SK-N-SH (cell line): Measurements from ENCODE around the gene CAPN10. TPM values are rescaled to one million over a fixed set of nuclear protein-coding genes. Genes with fewer than 3 reads are reported as not detected.

ENCODE experiments used
- CTCF ChIA-PET: fragments of 300-600, 350-600 bp; formaldehyde crosslinking; extraction: SDS; loops from one replicate; lab custom pipeline; 2021; lab: Yijun Ruan, JAX
- POLR2A ChIA-PET: fragments of 350-600 bp; sonication (Branson Sonifier 250); formaldehyde crosslinking; extraction: SDS; loops from one replicate; lab custom pipeline; 2020; ENCODE audit warnings: antibody characterized with exemption, inconsistent platforms; lab: Yijun Ruan, JAX
- DNase-seq: peaks from one replicate; pipeline ENCODE4 v3.0.0; 2012
- H2AFZ ChIP-seq: fragments of 200-600 bp; sonication (generic); 2 replicates; pipeline ENCODE4 v1.8.1; 2016; ENCODE audit warnings: antibody characterized with exemption, mild to moderate bottlenecking, low read depth
- H3F3A ChIP-seq: fragments of 200-600 bp; sonication (generic); replicated peaks from 2 replicates; pipeline ENCODE3; 2016; ENCODE audit warnings: antibody characterized with exemption, mild to moderate bottlenecking; ENCODE audit not compliant: insufficient read depth
- H3K27ac ChIP-seq, 2 experiments: fragments of 200-500 bp in 1 of 2; fragments of 200-600 bp in 1 of 2; sonication (Bioruptor generic) in 1 of 2; sonication (generic), shearing (Covaris generic) in 1 of 2; 2 replicates each; pipeline versions ENCODE4 v1.5.1 to v1.6.1; 2014 to 2016; ENCODE audit warnings: low read depth in 2 of 2, inconsistent platforms in 1 of 2, low read length in 1 of 2, mild to moderate bottlenecking in 1 of 2, mixed read lengths in 1 of 2
- H3K27me3 ChIP-seq: fragments of 200-600 bp; sonication (generic), shearing (Covaris generic); 2 replicates; pipeline ENCODE4 v1.6.1; 2016; ENCODE audit warnings: mixed run types; ENCODE audit not compliant: insufficient read depth
- H3K36me3 ChIP-seq, 2 experiments: fragments of 200-500 bp in 1 of 2; fragments of 200-600 bp in 1 of 2; sonication (Bioruptor generic) in 1 of 2; sonication (generic) in 1 of 2; replicated peaks in 1 of 2; 2 replicates each; pipeline versions ENCODE3 to v1.5.1; 2014 to 2016; ENCODE audit warnings: low read length in 1 of 2, mild to moderate bottlenecking in 1 of 2; ENCODE audit not compliant: insufficient read depth in 2 of 2, control insufficient read depth in 1 of 2
- H3K4me1 ChIP-seq, 2 experiments: fragments of 200-500 bp in 1 of 2; fragments of 200-600 bp in 1 of 2; sonication (Bioruptor generic) in 1 of 2; sonication (generic), shearing (Covaris generic) in 1 of 2; 2 replicates each; pipeline versions ENCODE4 v1.5.1 to v1.6.1; 2014 to 2016; ENCODE audit warnings: low read depth in 1 of 2, low read length in 1 of 2, mixed run types in 1 of 2; ENCODE audit not compliant: insufficient read depth in 2 of 2, control insufficient read depth in 1 of 2
- H3K4me2 ChIP-seq: fragments of 200-600 bp; sonication (generic), shearing (Covaris generic); 2 replicates; pipeline ENCODE4 v1.6.1; 2017; ENCODE audit warnings: mixed run types
- H3K4me3 ChIP-seq, 2 experiments: fragments of 200-500 bp in 1 of 2; fragments of 200-600 bp in 1 of 2; sonication (Bioruptor generic) in 1 of 2; sonication (generic), shearing (Covaris generic) in 1 of 2; 2 replicates each; pipeline versions ENCODE4 v1.5.1 to v1.8.1; 2014 to 2016; ENCODE audit warnings: low read depth in 2 of 2, inconsistent platforms in 1 of 2, low read length in 1 of 2, mild to moderate bottlenecking in 1 of 2, mixed read lengths in 1 of 2, moderate library complexity in 1 of 2
- H3K79me2 ChIP-seq: fragments of 200-600 bp; sonication (generic); 2 replicates; pipeline ENCODE4 v1.8.1; 2017; ENCODE audit warnings: mild to moderate bottlenecking; ENCODE audit not compliant: insufficient read depth
- H3K9ac ChIP-seq: fragments of 200-600 bp; sonication (generic); 2 replicates; pipeline ENCODE4 v1.6.1; 2017; ENCODE audit warnings: mixed run types
- H3K9me2 ChIP-seq: fragments of 200-600 bp; sonication (generic); 2 replicates; pipeline ENCODE4 v1.6.1; 2017; ENCODE audit warnings: mixed run types
- H3K9me3 ChIP-seq: fragments of 200-600 bp; sonication (generic); 2 replicates; pipeline ENCODE4 v1.6.1; 2017; ENCODE audit warnings: mixed run types, mild to moderate bottlenecking, moderate library complexity
- H4K20me1 ChIP-seq: fragments of 200-600 bp; sonication (generic); 2 replicates; pipeline ENCODE4 v1.6.1; 2017; ENCODE audit warnings: mild to moderate bottlenecking, mixed run types; ENCODE audit not compliant: insufficient read depth
- CTCF ChIP-seq: fragments of 200-600 bp; sonication (generic); IDR thresholded peaks from 2 replicates; pipeline ENCODE4 v1.6.1; 2017; ENCODE audit warnings: antibody characterized with exemption, mild to moderate bottlenecking, moderate library complexity
- EP300 ChIP-seq, 2 experiments: IDR thresholded peaks; 2 replicates each; pipeline versions ENCODE4 v1.4.0 to v1.6.1; 2012; ENCODE audit warnings: borderline replicate concordance in 1 of 2, low read depth in 1 of 2, low read length in 1 of 2
- EZH2phosphoT487 ChIP-seq: fragments of 200-600 bp; sonication (generic); IDR thresholded peaks from 2 replicates; pipeline ENCODE4 v1.6.1; 2017; ENCODE audit warnings: low read depth, mixed run types, mild to moderate bottlenecking, antibody characterized with exemption, moderate library complexity, borderline replicate concordance
- GATA2 ChIP-seq: sonication (generic); formaldehyde crosslinking; IDR thresholded peaks from 2 replicates; pipeline ENCODE4 v1.5.0; 2020; ENCODE audit warnings: mild to moderate bottlenecking, missing genetic modification reagents
- JUND ChIP-seq: IDR thresholded peaks from 2 replicates; pipeline ENCODE4 v1.4.0; 2012
- NFIC ChIP-seq: IDR thresholded peaks from 2 replicates; pipeline ENCODE4 v1.4.0; 2012; ENCODE audit warnings: borderline replicate concordance
- NRF1 ChIP-seq: IDR thresholded peaks from 2 replicates; pipeline ENCODE4 v1.6.1; 2012; ENCODE audit warnings: low read depth, mild to moderate bottlenecking, low read length
- RAD21 ChIP-seq: IDR thresholded peaks from 2 replicates; pipeline ENCODE4 v1.6.1; 2012; ENCODE audit warnings: mild to moderate bottlenecking, low read length
- REST ChIP-seq: IDR thresholded peaks from 2 replicates; pipeline ENCODE4 v1.6.1; 2012; ENCODE audit warnings: mild to moderate bottlenecking, low read depth, low read length, moderate library complexity
- RXRA ChIP-seq: IDR thresholded peaks from 2 replicates; pipeline ENCODE4 v1.4.0; 2012; ENCODE audit warnings: low read depth, mild to moderate bottlenecking, borderline replicate concordance
- SMC3 ChIP-seq: IDR thresholded peaks from 2 replicates; pipeline ENCODE4 v1.6.1; 2012; ENCODE audit warnings: low read depth, low read length, improper control_type of control experiment
- TEAD4 ChIP-seq: IDR thresholded peaks from 2 replicates; pipeline ENCODE4 v1.4.0; 2012; ENCODE audit warnings: mild to moderate bottlenecking, borderline replicate concordance; ENCODE audit not compliant: insufficient read depth
- YY1 ChIP-seq: IDR thresholded peaks from 2 replicates; pipeline ENCODE4 v1.4.0; 2012; ENCODE audit warnings: low read depth, mild to moderate bottlenecking
- WGBS: methylation state at CpG from one replicate; pipeline ENCODE4 v1.1.6; 2017; ENCODE audit warnings: low lambda C conversion rate; 5-methylcytosine and 5-hydroxymethylcytosine counted together
- polyA plus RNA-seq, 3 experiments: library from polyadenylated mRNA; depleted of rRNA; stranded (reverse); fragments of >200 nt; gene quantifications; 2 replicates each; pipeline ENCODE4 v1.2.3, GENCODE V29; 2012
- TF ChIP-seq, protein P1 (sequence below): IDR thresholded peaks from 2 replicates; pipeline ENCODE4 v1.4.0; 2012; ENCODE audit warnings: low read depth, borderline replicate concordance

CAPN10 gene
- polyA plus RNA-seq, 1 of the 3 experiments (the other 2 are of a cell fraction) = 24.0 TPM

GRCh38 chr2:240577281-240578109, 9.0 kb upstream of the CAPN10 start:
- Histone ChIP-seq H3K4me2 (no peak overlapping the region), H3F3A (peaks cover 3% of the 10 kb centered on the region), H3K79me2 (peaks cover 32% of the 10 kb centered on the region; the same call in 1 of the 2 replicates), H3K36me3 (peaks cover 4 to 44% of the 10 kb centered on the region in 2 experiments), H3K9me3 (no peaks in the 10 kb centered on the region), H3K27me3 (no peaks in the 10 kb centered on the region), H3K9me2 (no peaks in the 10 kb centered on the region), H2AFZ (no peak overlapping the region), H3K27ac (no peak overlapping the region; a peak in 1 of 4 replicates), H3K4me3 (no peak overlapping the region), H3K9ac (no peak overlapping the region), H3K4me1 (peaks cover 0 to 7% of the 10 kb centered on the region in 2 experiments; a peak in 1 of 4 replicates), H4K20me1 (peaks cover 17% of the 10 kb centered on the region; the same call in 1 of the 2 replicates)
- 93% methylated on average over 9 of the region's 26 CpGs for WGBS
- no peak for DNase-seq
- TF ChIP-seq EZH2phosphoT487 (no peak), NFIC (no peak), EP300 (IDR thresholded peaks at IDR 0.05; ENCODE audit: borderline replicate concordance in 1 of 2, low read depth in 1 of 2, low read length in 1 of 2) (no peak), YY1 (no peak), NRF1 (no peak), RXRA (no peak), JUND (no peak), TEAD4 (no peak), REST (no peak), SMC3 (no peak), GATA2 (no peak), RAD21 (no peak), CTCF (no peak)
- TF ChIP-seq, protein P1, sequence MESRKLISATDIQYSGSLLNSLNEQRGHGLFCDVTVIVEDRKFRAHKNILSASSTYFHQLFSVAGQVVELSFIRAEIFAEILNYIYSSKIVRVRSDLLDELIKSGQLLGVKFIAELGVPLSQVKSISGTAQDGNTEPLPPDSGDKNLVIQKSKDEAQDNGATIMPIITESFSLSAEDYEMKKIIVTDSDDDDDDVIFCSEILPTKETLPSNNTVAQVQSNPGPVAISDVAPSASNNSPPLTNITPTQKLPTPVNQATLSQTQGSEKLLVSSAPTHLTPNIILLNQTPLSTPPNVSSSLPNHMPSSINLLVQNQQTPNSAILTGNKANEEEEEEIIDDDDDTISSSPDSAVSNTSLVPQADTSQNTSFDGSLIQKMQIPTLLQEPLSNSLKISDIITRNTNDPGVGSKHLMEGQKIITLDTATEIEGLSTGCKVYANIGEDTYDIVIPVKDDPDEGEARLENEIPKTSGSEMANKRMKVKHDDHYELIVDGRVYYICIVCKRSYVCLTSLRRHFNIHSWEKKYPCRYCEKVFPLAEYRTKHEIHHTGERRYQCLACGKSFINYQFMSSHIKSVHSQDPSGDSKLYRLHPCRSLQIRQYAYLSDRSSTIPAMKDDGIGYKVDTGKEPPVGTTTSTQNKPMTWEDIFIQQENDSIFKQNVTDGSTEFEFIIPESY = no peak
- POLR2A ChIA-PET = interaction anchor here (0.9 kb wide), 1 partner anchor 9 kb away, joined by 3 read pairs; the partner anchor contains the start of gene RNPEPL1
- CTCF ChIA-PET = interaction anchor here (1.9 to 3.1 kb wide), 2 partner anchors 11 to 63 kb away, joined by 6 to 14 read pairs; no protein-coding TSS in a partner anchor
